GM20000 (cell line): ENCODE results near the gene MSANTD2.

ENCODE experiments used
- DNase-seq: peaks from one replicate; pipeline ENCODE4 v3.0.0; 2012; ENCODE audit warnings: low spot score
- TF ChIP-seq, protein P1 (sequence below): IDR thresholded peaks from 2 replicates; pipeline ENCODE4 v1.5.1; 2012; ENCODE audit warnings: mild to moderate bottlenecking, control low read depth; ENCODE audit errors: extremely low read depth, missing control alignments

Gene MSANTD2

DNA sequence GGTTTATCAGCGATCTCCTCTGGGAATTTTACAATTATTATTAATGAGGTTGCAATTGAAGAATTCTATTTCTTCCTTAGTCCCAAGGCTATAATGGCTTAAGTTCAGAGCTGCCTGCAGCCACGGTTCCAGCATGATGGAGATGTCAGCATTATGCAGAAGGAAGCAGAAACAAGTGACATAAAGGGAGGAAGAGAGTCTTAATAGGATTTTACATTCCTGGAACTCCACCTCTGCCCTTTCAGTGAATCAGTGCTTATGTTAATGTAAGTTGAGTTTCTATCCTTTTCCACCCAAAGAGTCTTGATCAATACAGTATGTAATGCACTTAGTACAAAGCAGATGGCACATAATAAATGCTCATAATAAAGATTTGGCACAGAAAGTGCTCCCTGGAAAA lies 72.1 kb downstream of the MSANTD2 start:
- TF ChIP-seq, protein P1, sequence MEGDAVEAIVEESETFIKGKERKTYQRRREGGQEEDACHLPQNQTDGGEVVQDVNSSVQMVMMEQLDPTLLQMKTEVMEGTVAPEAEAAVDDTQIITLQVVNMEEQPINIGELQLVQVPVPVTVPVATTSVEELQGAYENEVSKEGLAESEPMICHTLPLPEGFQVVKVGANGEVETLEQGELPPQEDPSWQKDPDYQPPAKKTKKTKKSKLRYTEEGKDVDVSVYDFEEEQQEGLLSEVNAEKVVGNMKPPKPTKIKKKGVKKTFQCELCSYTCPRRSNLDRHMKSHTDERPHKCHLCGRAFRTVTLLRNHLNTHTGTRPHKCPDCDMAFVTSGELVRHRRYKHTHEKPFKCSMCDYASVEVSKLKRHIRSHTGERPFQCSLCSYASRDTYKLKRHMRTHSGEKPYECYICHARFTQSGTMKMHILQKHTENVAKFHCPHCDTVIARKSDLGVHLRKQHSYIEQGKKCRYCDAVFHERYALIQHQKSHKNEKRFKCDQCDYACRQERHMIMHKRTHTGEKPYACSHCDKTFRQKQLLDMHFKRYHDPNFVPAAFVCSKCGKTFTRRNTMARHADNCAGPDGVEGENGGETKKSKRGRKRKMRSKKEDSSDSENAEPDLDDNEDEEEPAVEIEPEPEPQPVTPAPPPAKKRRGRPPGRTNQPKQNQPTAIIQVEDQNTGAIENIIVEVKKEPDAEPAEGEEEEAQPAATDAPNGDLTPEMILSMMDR = no peak
- no peak for DNase-seq

DNA sequence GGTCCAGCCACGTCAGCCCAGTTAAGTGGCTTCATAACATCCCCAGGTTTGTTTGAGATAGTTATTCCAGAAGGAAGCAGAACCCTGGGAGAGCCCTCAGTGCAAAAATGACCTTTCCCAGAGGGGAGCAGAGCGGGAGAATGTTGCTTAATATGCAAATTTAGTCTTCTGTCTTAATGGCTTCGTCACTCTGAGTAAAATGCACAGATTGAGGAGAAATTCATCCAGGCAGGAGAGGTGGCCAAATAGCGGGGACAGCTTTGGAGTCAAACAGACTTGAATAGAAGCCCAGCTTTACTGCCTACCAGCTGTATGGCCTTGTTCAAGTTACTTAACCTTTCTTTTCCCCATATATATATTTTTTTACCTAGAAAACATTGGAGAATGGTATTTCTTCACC lies 72.7 kb downstream of the MSANTD2 start:
- no peak for DNase-seq
- TF ChIP-seq, protein P1 = no peak

DNA sequence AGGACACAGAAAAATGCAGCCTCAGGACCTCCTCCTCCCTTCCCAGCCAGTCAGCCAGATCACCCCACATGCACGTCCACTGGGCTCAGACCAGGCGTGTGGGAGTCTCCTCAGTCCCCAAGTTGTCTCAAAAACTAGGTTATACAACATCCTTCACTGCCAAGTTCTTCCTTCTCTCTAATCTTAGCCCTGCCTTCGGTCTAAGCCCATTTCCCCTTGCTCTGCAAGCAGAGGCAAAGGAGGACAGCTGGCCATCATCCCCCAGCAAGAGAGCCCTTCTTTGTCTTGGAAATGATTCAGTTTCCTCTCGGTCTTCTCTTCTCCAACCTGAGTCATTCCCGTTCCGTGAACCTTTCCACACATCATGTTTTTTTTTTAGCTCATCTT lies 74.5 kb downstream of the MSANTD2 start:
- TF ChIP-seq, protein P1 = no peak
- DNase-seq = no peak

DNA sequence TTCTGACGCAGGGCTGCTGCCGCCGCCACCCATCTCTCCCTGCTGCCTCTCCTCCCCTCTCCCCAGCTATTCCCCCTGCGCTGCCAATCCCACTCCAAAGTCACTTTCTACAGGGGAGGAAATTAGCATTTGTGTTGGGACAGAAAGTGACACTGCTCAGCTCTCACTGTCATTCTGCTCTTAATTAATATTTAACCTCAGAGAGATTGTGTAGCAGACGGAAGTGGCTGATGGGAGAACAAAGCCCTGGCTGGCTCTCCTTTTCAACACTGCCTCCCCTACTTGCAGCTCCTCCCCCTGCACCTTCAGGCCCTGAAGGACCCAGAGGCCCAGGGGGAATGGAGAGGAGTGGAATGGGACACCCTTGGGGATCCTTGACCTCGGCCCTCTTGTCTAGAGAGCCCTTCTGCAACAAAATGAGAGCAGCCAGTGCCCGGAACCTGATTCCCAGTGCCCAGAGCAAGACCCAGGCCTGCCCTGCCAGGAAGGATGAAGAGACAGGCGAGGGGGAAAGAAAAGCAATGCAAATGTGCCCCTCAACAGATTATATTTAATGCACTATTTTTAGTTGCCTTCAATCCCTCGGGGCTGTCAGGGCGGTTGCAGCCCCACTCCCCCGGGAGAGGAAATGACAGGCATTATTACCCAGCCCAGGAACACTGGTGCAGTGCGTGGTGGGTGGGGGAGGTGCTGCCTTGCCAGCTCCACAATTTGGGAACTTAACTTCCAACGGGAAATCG lies 75.1 kb downstream of the MSANTD2 start:
- TF ChIP-seq, protein P1 = no peak
- peak; percentile 82 for DNase-seq

DNA sequence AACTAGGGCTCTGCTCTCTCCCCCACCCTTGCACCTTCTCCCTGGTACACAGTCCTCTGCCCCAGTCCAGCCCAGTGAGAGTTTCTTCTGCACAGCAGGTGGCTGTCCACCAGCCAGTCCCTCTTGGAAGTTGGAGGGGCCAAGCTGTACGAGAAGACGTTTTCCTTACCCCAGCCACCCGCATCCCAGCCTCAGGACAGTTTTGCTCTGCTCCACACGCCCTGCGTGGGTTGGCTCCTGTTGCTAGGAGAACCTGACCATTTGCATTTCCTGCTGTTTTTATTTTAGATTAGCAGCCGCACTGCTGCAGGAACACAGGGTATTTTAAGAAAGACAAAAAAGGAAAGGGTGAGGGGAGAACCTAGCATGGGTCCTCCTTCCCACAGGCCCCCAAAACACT lies 78.0 kb downstream of the MSANTD2 start:
- no peak for DNase-seq
- TF ChIP-seq, protein P1 = no peak

DNA sequence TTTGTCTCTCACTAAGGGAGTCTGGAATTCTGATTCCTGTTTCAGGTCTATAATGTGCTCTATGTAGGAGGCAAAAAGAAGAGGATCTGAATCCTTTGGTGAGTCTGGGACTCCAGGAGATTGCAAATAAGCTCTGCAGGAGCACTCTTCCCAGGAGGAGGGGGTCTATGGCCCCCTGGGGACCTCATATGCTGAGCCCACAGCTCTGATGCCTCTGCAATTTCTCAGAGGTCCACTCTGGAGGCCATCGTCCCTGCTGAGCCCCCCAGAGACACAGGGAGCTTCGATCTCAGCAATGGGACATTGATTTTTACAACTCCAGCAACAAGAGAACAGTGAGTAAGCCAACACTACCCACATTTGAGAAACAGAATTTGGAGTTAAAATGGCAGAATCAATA lies 80.7 kb downstream of the MSANTD2 start:
- TF ChIP-seq, protein P1 = no peak
- DNase-seq = no peak

DNA sequence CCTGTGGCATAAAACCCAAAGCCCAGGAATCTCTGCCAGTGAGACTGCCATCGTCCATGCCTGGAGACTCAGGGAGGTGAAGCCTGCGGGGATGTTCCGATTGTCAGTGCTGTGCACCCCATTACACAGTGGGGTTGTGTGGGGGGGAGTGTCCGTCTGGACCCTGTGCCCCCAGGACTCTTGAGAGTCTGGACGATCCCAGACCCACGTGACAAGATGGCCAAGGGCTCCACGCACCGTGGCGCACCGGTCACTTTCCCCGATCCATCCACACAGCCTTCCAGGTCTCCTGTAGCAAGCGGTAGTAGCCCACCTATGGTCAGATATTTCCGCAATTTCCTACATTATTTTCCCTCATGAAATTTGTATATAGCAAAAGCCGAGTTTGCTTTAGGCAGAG lies 81.4 kb downstream of the MSANTD2 start:
- TF ChIP-seq, protein P1 = no peak
- DNase-seq = no peak
